GM18499 (cell line): ENCODE data around the gene FHIT.

Experiments used
- ATAC-seq: cut with Tn5 transposase; IDR thresholded peaks from one replicate; pipeline ENCODE4 v1.9.1; 2021; ENCODE audit warnings: moderate number of reproducible peaks; ENCODE audit not compliant: insufficient read depth, unreplicated experiment

FHIT gene

GRCh38 chr3:60603860-60604259 is 647.4 kb downstream of the FHIT start:
- no peak for ATAC-seq

- ATAC-seq: no peak
Measured at GRCh38 chr3:60600848-60601247, 650.4 kb downstream of the FHIT start.

- ATAC-seq: no peak
Measured at GRCh38 chr3:60599586-60599985, 651.7 kb downstream of the FHIT start.

GRCh38 chr3:60598671-60599070 is 652.6 kb downstream of the FHIT start:
- no peak for ATAC-seq

GRCh38 chr3:60594025-60594424 is 657.2 kb downstream of the FHIT start:
- no peak for ATAC-seq

GRCh38 chr3:60591267-60591666 is 660.0 kb downstream of the FHIT start:
- ATAC-seq: no peak

GRCh38 chr3:60588806-60589205 is 662.4 kb downstream of the FHIT start:
- no peak for ATAC-seq

- ATAC-seq: no peak
Measured at GRCh38 chr3:60585918-60586317, 665.3 kb downstream of the FHIT start.

- ATAC-seq: no peak
Measured at GRCh38 chr3:60584250-60584649, 667.0 kb downstream of the FHIT start.

GRCh38 chr3:60582288-60582687 is 669.0 kb downstream of the FHIT start:
- no peak for ATAC-seq

- ATAC-seq: no peak
Measured at GRCh38 chr3:60580809-60581208, 670.4 kb downstream of the FHIT start.

- ATAC-seq: no peak
Measured at GRCh38 chr3:60579734-60580133, 671.5 kb downstream of the FHIT start.

- no peak for ATAC-seq
Measured at GRCh38 chr3:60578936-60579335, 672.3 kb downstream of the FHIT start.

GRCh38 chr3:60577601-60578000 is 673.7 kb downstream of the FHIT start:
- ATAC-seq: no peak

GRCh38 chr3:60575718-60576272 is 675.5 kb downstream of the FHIT start:
- no peak for ATAC-seq

- no peak for ATAC-seq
Measured at GRCh38 chr3:60574046-60574769, 677.0 kb downstream of the FHIT start.

- no peak for ATAC-seq
Measured at GRCh38 chr3:60573494-60573893, 677.8 kb downstream of the FHIT start.

- ATAC-seq: no peak
Measured at GRCh38 chr3:60571511-60571910, 679.7 kb downstream of the FHIT start.

- no peak for ATAC-seq
Measured at GRCh38 chr3:60557122-60557521, 694.1 kb downstream of the FHIT start.

- ATAC-seq: peak; percentile 97
Measured at GRCh38 chr3:60555686-60556354, 695.4 kb downstream of the FHIT start.

- no peak for ATAC-seq
Measured at GRCh38 chr3:60553144-60553543, 698.1 kb downstream of the FHIT start.

- no peak for ATAC-seq
Measured at GRCh38 chr3:60552581-60552980, 698.7 kb downstream of the FHIT start.
